SK-N-SH treated with all-trans-retinoic acid at 6 μM for 48 hours (cell line): ENCODE data around the gene RBFOX2.

ENCODE experiments used
- BACH2 ChIP-seq: fragments of 250-450 bp; sonication (Bioruptor Pico); IDR thresholded peaks from 2 replicates; pipeline ENCODE4 v1.9.0; 2021; ENCODE audit warnings: mild to moderate bottlenecking, borderline replicate concordance
- CSDC2 ChIP-seq: fragments of 250-450 bp; sonication (Bioruptor Pico); IDR thresholded peaks from 2 replicates; pipeline ENCODE4 v1.5.0; 2020; ENCODE audit warnings: mild to moderate bottlenecking, moderate library complexity
- ISL1 ChIP-seq: fragments of 250-450 bp; sonication (Bioruptor Pico); IDR thresholded peaks from 2 replicates; pipeline ENCODE4 v2.1.2; 2022; ENCODE audit warnings: mild to moderate bottlenecking, moderate library complexity
- PATZ1 ChIP-seq: fragments of 250-450 bp; sonication (Bioruptor Pico); IDR thresholded peaks from 2 replicates; pipeline ENCODE4 v1.8.0; 2020; ENCODE audit warnings: mild to moderate bottlenecking, moderate library complexity, borderline replicate concordance
- SNAI2 ChIP-seq: fragments of 250-450 bp; sonication (Bioruptor Pico); IDR thresholded peaks from 2 replicates; pipeline ENCODE4 v1.5.0; 2020; ENCODE audit warnings: mild to moderate bottlenecking, moderate library complexity
- ZNF70 ChIP-seq: fragments of 450-650 bp; formaldehyde crosslinking; IDR thresholded peaks from 2 replicates; pipeline ENCODE4 v1.5.0; 2020; ENCODE audit warnings: mild to moderate bottlenecking, moderate library complexity
- TF ChIP-seq, protein P1 (sequence below): fragments of 250-450 bp; sonication (Bioruptor Pico); IDR thresholded peaks from 2 replicates; pipeline ENCODE4 v1.5.1; 2020; ENCODE audit warnings: low read depth, mild to moderate bottlenecking, moderate library complexity

DNA sequence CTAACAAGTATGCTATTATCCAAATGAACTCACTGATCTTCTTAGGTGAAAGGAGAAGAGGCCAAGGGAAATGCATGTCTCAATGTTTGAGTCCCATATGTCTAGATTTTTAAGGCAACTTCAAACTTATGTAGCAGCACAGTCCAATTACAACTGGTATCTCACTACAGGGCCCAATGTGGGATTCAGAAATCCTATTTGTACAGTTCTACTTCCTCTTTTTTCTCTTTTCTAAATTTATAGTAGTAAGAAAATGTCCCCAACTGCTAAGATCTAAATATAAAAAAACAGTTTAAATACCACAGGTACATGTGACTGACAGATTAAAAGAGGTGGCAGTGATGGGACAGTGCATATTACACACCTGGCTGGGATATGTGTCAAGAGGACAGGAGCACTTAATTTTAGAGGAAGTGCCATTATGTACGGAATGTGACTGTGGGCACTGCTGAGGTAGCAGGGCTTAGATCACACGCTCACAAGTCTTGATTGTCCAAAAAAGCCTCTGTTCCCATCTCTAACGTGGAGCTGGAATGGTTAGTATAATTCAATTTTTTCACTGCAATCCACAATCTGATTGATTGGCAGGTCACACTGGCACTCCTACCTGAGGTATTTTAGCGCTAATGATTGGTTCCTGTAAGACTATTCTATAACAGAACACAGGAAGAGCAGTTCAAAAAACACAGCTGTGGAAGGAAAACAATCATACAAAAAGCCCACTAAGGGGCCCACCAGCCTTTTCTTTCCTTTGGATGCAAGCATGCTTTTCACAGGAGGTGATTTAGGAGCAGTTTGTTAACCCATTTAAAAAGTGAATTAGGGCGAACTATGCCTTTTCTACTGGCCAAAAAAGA lies 276.4 kb downstream of the RBFOX2 start:
- TF ChIP-seq SNAI2 (CRISPR knock-in tag) (no peak), BACH2 (CRISPR knock-in tag) (no peak), ISL1 (CRISPR knock-in tag) (no peak), PATZ1 (CRISPR knock-in tag) (no peak), CSDC2 (CRISPR knock-in tag) (no peak), ZNF70 (CRISPR knock-in tag) (no peak)
- TF ChIP-seq, protein P1, sequence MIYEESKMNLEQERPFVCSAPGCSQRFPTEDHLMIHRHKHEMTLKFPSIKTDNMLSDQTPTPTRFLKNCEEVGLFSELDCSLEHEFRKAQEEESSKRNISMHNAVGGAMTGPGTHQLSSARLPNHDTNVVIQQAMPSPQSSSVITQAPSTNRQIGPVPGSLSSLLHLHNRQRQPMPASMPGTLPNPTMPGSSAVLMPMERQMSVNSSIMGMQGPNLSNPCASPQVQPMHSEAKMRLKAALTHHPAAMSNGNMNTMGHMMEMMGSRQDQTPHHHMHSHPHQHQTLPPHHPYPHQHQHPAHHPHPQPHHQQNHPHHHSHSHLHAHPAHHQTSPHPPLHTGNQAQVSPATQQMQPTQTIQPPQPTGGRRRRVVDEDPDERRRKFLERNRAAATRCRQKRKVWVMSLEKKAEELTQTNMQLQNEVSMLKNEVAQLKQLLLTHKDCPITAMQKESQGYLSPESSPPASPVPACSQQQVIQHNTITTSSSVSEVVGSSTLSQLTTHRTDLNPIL (CRISPR knock-in tag) = no peak
